GM19397 (cell line): ENCODE data around the gene PRSS22.

Experiments used
- ATAC-seq: cut with Tn5 transposase; IDR thresholded peaks from one replicate; pipeline ENCODE4 v1.9.1; 2021; ENCODE audit warnings: mild to moderate bottlenecking, moderate library complexity; ENCODE audit not compliant: unreplicated experiment

PRSS22 gene

GRCh38 chr16:2829501-2830354 is 28.2 kb downstream of the PRSS22 start, which contains the start of gene ZG16B:
Gene ZG16B, plus strand, starts transcription at chr16:2830303. Its CDS starts 139 bp downstream, at chr16:2830442.
- no peak for ATAC-seq

- no peak for ATAC-seq
These were observed 29.0 kb downstream of the PRSS22 start for GRCh38 chr16:2828876-2829430.

GRCh38 chr16:2828521-2828840 is 29.5 kb downstream of the PRSS22 start:
- no peak for ATAC-seq

- no peak for ATAC-seq
These were observed 30.0 kb downstream of the PRSS22 start for GRCh38 chr16:2827831-2828520.

GRCh38 chr16:2827374-2827791 is 30.6 kb downstream of the PRSS22 start:
- ATAC-seq = no peak

- no peak for ATAC-seq
These were observed 31.2 kb downstream of the PRSS22 start for GRCh38 chr16:2826591-2827373.

GRCh38 chr16:2825906-2826305 is 32.1 kb downstream of the PRSS22 start:
- ATAC-seq = no peak

GRCh38 chr16:2825049-2825742 is 32.8 kb downstream of the PRSS22 start:
- ATAC-seq = no peak

GRCh38 chr16:2824626-2825025 is 33.3 kb downstream of the PRSS22 start:
- no peak for ATAC-seq

GRCh38 chr16:2822496-2822895 is 35.5 kb downstream of the PRSS22 start:
- no peak for ATAC-seq

- no peak for ATAC-seq
These were observed 35.8 kb downstream of the PRSS22 start for GRCh38 chr16:2822158-2822495.

GRCh38 chr16:2821487-2822157 is 36.3 kb downstream of the PRSS22 start:
- ATAC-seq = no peak

- ATAC-seq = no peak
These were observed 37.0 kb downstream of the PRSS22 start for GRCh38 chr16:2820836-2821486.

- no peak for ATAC-seq
These were observed 37.8 kb downstream of the PRSS22 start for GRCh38 chr16:2819939-2820835.

- ATAC-seq = no peak
These were observed 38.6 kb downstream of the PRSS22 start for GRCh38 chr16:2819179-2819938.

GRCh38 chr16:2818272-2818876 is 39.6 kb downstream of the PRSS22 start:
- ATAC-seq = no peak
